GM19023 (cell line): ENCODE results near the gene UQCRQ.
"Not testable (repeated sequence)": the region's sequence is repeated elsewhere in the genome, so short reads cannot be mapped to it uniquely, and the experiment has no call there.

Source experiments
- ATAC-seq: cut with Tn5 transposase; IDR thresholded peaks from one replicate; pipeline ENCODE4 v1.9.1; 2021; ENCODE audit warnings: mild to moderate bottlenecking, moderate library complexity; ENCODE audit not compliant: unreplicated experiment

Gene UQCRQ

GRCh38 chr5:132832612-132833011 is 33.8 kb upstream of the UQCRQ start:
- ATAC-seq, result no peak

DNA sequence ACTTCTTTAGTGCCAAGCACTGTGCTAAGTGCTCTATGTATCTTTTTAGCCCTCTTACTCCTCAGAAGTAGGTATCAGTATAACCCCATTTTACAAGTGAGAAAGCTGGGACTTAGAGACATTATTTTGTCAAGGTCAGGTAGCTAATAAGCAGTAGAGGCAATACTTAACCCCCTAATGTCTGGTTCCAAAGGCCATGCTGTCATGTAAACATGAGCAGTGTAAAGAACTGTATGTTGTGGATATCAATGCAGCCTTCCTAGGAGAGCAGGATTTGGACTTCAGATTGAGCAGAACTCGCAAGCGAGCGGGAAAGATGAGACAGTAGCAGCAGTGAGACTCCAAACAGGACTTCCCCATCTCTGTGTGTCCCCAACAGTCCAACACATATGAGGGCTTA is 32.4 kb upstream of the UQCRQ start:
- ATAC-seq, result no peak

DNA sequence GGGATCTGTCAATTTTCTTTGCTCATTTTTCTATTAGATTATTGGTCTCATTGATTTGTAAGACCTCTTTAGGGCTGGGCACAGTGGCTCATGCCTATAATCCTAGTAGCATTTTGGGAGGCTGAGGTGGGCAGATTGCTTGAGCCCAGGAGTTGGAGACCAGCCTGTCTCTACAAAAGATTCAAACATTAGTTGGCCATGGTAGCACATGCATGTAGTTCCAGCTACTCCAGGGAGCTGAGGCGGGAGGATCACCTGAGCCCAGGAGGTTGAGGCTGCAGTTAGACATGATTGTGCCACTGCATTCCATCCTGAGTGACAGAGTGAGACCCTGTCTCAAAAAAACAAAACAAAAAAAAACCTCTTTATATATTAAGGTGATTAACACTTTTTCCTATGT is 29.6 kb upstream of the UQCRQ start:
- no peak for ATAC-seq

- ATAC-seq, result no peak
These were observed 28.6 kb upstream of the UQCRQ start for GRCh38 chr5:132837868-132838267.

GRCh38 chr5:132838516-132839282 is 27.7 kb upstream of the UQCRQ start:
- ATAC-seq, result no peak

DNA sequence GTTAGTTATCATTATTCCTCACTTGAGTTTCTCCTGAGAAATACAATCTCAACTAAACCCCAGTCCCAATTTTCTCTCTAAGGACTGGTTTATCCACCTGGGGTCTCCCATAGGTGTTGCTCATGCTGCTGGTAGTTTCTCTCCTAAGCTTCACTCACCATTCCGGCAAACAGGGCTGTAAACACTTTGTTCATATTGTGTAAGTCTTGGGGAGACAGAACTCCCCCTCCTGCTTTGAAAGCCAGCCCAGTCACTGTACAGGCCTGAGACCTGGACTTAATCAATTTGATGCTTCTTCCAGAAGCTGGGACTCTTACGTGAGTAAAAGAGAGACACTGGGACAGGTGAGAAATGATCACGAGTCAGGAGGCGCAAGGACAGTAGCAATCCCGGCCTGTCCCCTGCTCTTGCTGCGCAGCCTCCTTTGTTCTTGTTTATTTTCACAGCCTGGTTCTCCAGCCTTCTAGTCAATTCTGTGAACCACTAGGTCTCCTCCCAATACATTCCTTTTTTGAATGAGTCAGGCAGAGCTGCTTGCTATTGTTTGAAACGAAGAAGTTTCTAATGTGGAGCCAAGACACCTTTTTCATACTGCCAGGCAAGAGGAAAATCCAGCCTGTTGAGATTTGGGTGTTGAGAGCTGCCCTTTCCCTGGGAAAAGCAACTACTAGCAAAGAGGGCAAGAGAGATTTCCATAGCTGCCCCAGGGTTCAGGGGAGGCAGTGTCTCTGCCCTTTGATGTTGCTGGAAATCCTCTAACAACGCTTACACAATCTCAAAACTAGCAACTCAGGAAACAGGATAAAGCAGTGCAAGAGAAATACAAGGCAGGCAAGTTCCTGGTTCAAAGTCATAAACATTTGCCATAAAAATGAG is 26.8 kb upstream of the UQCRQ start:
- no peak for ATAC-seq

GRCh38 chr5:132840313-132840712 is 26.1 kb upstream of the UQCRQ start:
- no peak for ATAC-seq

DNA sequence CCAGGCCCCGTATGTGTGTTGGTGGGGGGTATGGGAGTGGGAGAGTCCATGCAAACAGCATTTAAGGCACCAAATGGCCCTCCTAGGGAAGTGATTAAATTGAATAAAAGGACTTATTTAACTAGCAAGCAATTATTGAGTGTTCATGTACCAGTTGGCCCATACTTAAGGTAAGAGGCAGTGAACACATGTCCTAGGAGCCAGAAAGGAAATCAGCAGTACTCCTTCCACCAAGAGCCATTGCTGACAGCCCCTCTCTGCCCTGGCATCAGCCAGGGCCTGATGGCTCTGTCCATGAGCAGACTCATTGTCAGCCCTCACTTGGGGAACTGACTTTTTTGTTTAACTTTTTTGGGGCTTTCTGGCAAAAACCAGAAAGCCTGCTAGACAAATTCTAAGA is 25.5 kb upstream of the UQCRQ start:
- ATAC-seq, result no peak

DNA sequence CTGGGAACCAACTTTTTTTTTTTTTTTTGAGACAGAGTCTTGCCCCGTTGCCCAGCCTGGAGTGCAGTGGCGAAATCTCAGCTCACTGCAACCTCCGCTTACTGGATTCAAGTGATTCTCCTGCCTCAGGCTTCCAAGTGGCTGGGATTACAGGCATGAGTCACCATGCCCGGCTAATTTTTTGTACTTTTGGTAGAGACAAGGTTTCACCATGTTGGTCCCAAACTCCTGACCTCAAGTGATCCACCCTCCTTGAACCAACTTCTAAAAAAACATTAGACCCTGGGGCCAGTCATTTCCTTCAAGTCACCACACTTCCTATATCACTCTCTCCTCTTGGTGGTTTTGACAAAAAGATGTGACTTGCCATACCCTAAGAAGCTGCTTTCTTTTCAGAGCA is 25.1 kb upstream of the UQCRQ start:
- no peak for ATAC-seq

GRCh38 chr5:132848270-132848669 is 18.2 kb upstream of the UQCRQ start:
- no peak for ATAC-seq

DNA sequence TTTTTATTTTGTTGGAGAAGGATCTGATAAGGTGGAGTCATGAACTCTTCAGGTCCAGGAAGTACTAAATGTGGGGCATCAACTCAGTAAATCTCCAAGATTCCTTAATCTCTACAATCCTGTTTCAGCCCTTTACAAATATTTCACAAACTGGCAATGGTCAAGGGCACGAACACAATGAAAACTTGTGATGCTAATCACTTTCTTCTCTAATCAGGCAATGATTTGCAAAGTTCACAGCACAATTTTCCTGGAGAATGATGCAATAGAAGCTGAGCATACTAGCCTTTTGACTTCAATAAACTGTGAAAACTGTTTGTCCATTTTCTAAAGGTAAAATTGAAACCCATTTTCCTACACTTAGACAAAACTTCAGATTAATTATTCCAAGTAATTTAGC is 17.1 kb upstream of the UQCRQ start:
- no peak for ATAC-seq

DNA sequence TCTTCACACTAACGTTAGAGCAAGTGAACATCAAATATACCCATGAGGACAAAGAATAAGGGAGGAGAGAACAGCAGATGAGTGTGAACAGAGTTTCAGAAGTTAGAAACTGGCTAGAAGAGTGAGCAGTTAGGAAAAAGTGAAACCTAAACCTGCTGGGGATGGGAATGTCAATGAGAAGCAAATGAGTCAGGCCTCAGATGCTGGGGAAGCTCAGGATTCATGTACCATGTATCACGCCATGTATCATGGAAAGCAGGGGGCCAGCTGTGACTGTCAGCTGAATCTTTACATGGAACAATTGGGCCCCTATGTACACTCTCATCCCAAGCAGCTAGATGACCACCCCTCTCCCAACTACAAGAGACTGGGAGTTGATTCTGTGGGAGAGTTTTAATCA is 16.4 kb upstream of the UQCRQ start:
- no peak for ATAC-seq

DNA sequence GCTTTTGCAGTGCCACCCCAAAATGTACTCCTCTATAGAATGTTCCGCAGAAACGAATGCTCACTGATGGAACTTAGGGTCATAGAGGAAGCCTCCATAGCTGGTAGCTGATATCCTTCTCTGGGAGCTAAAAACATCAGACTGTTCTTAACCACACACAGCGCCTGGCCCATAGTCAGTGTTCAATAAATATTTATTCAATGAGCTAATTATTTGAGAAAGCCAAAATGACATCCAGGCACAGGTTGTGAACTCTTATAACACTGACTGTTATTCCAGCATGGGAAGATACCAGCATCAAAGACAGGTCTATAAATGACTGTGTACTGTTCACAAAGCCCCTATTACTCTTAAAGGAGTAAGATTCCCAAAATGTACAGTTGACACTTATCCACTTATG is 13.1 kb upstream of the UQCRQ start:
- ATAC-seq, result no peak

DNA sequence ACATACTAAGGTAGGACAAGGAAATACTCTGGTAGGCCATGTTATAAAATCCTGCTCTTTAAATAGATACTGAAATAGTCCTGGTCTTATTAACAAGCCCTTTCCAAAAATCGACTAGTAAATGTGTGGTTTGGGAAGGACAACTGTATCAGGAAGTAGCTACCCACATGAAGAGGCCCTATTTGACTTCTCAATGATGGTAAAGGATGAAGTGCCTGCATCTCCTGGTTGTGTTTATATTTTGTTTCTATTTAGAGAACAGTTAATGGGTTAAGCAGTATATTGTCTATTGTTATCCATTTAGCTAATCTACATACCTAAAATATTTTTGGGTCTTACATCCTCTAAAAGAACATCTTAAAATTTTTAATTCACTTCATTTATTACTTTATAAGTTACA is 12.7 kb upstream of the UQCRQ start:
- ATAC-seq, result no peak

- no peak for ATAC-seq
These were observed 12.1 kb upstream of the UQCRQ start for GRCh38 chr5:132854301-132854700.

DNA sequence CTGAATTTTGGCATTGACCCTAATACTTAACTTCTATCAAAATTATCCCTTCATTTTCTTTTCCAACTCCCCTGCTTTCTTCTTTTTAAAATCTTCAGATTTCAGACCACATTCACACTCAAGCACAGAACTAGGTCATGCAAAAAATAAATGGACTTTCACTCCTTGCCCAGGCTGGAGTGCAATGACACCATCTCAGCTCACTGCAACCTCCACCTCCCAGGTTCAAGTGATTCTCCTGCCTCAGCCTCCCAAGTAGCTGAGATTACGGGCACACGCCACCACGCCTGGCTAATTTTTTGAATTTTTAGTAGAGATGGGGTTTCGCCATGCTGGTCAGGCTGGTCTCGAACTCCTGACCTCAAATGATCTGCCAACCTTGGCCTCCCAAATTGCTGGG is 11.4 kb upstream of the UQCRQ start:
- not testable (repeated sequence) for ATAC-seq

DNA sequence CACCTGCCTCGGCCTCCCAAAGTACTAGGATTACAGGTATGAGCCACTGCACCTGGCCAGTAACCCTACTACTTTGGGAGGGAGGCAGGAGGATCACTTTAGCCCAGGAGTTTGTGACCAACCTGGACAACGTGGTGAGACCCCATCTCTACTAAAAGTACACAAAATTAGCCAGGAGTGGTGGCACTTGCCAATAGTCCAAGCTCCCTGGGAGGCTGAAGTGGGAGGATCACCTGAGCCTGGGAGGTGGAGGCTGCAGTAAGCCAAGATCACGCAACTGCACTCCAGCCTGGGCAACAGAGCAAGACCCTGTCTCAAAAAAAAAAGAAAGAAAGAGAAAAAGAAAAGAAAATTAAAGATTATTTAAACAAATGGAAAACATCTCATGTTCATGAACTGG is 10.4 kb upstream of the UQCRQ start:
- no peak for ATAC-seq

GRCh38 chr5:132859889-132860437 is 6.5 kb upstream of the UQCRQ start:
- no peak for ATAC-seq

DNA sequence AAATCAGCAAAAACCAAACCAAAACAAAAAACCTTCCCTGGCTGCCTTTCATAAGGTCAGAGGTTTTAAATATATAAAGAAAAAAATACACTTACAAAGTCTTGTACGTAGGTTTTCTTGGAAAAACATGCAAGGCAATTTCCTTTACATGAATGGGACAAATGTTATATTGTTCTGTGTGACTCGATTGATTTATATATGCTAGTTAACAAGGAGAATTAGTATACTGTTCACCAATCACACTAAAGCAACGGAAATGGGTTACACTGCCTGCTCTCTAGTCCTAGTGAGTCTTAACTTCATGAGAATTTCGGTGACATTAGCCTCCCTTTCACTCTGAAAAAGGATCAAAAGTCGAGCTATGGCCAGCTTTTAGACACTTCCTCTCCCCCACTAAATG is 5.7 kb upstream of the UQCRQ start:
- ATAC-seq, result no peak

DNA sequence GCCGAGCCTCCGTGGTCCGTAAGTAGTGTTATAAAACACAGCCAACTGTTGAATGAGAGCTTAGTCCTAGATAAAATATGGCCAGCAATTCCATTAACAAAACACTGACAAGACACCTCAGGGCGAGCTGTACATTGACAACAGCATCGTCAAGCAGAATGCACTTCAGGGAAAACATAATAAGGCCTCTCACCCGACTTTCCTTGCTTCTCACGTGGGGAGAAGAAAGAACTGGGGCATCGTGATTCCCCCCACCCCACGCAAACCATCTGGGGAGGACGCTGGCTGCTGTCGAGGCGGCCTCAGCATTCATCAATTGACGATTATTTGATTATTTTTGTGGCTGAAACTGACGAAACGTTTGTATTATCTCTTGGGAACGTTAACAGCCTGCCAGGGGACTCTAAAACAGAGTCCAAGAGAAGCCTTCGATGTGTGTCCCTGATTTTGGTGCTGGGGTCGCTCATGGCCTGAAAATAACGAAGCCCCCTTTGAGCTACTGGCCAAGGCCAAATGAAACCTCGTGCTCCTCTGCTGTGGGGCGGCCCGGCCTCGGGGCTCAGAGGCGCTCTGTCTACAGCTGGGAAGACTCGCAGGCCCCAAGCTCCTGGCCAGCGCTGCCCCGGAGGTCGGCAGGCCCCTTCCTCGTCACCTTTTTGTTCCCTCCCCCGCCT is 637 bp upstream of the UQCRQ start:
- ATAC-seq, result peak; percentile 39

GRCh38 chr5:132867046-132867451 is 607 bp downstream of the UQCRQ start:
- peak; percentile 11 for ATAC-seq
